Right lobe of liver (tissue), 4 donors: Measurements from ENCODE around the gene ALOX12.

Experiments
- POLR2A ChIP-seq: fragments of 450-650 bp; IDR thresholded peaks from one replicate; pipeline ENCODE4 v1.6.1; 2017; ENCODE audit warnings: antibody characterized with exemption, mild to moderate bottlenecking
- TF ChIP-seq, protein P1 (sequence below), 4 donors: fragments of 200-600 bp in 3 of 4; fragments of 450-650 bp in 1 of 4; IDR thresholded peaks; one replicate each; pipeline versions ENCODE4 v1.5.1 to v1.8.0; 2016 to 2022; ENCODE audit warnings: antibody characterized with exemption in 4 of 4, mild to moderate bottlenecking in 2 of 4
- donor health status: DM: no; HTN: no; CAD: no.
- donor health status: DM: no; HTN: no; CAD: no.
- donor health status: DM: no; HTN: yes; CAD: no.

GRCh38 chr17:6970992-6971391 lies 24.9 kb upstream of the ALOX12 start:
- no peak for TF ChIP-seq POLR2A
- TF ChIP-seq, protein P1, sequence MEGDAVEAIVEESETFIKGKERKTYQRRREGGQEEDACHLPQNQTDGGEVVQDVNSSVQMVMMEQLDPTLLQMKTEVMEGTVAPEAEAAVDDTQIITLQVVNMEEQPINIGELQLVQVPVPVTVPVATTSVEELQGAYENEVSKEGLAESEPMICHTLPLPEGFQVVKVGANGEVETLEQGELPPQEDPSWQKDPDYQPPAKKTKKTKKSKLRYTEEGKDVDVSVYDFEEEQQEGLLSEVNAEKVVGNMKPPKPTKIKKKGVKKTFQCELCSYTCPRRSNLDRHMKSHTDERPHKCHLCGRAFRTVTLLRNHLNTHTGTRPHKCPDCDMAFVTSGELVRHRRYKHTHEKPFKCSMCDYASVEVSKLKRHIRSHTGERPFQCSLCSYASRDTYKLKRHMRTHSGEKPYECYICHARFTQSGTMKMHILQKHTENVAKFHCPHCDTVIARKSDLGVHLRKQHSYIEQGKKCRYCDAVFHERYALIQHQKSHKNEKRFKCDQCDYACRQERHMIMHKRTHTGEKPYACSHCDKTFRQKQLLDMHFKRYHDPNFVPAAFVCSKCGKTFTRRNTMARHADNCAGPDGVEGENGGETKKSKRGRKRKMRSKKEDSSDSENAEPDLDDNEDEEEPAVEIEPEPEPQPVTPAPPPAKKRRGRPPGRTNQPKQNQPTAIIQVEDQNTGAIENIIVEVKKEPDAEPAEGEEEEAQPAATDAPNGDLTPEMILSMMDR (IDR thresholded peaks at IDR 0.05), result no peak
